Omental fat pad (tissue), 4 donors: ENCODE measurements around the gene ULBP3. TPM values are rescaled to one million over a fixed set of nuclear protein-coding genes. Genes with fewer than 3 reads are reported as not detected.

Experiments
- ATAC-seq: fragments of 150-250 bp; one replicate; pipeline ENCODE4 v1.9.1; 2016; ENCODE audit warnings: mild to moderate bottlenecking, moderate library complexity; ENCODE audit not compliant: low FRiP score
- DNase-seq: peaks from one replicate; pipeline ENCODE4 v3.0.0-alpha.2; 2019; ENCODE audit warnings: low spot score
- CTCF ChIP-seq, 3 donors: fragments of 450-650 bp; IDR thresholded peaks; one replicate each; pipeline ENCODE4 v1.5.1; 2016 to 2017; ENCODE audit warnings: antibody characterized with exemption in 3 of 3, mild to moderate bottlenecking in 3 of 3, moderate library complexity in 2 of 3
- total RNA-seq, 4 donors: library from RNA; depleted of rRNA; stranded (reverse); fragments of >200 nt; gene quantifications; one replicate each; pipeline ENCODE4 v1.1.0, GENCODE V29; 2016

ULBP3 gene
- total RNA-seq, 4 donors from 2014 or later, result 1.7 to 3.5 (median 2.2) TPM

GRCh38 chr6:150037526-150038201, 31.3 kb downstream of the ULBP3 start:
- TF ChIP-seq CTCF (IDR thresholded peaks at IDR 0.05), result no peak
- DNase-seq, result no peak
- ATAC-seq, result no peak

GRCh38 chr6:150036081-150036480, 32.8 kb downstream of the ULBP3 start:
- no peak for DNase-seq
- no peak for TF ChIP-seq CTCF (IDR thresholded peaks at IDR 0.05)
- no peak for ATAC-seq

GRCh38 chr6:150033207-150033771, 35.6 kb downstream of the ULBP3 start:
- peak; percentile 27 for ATAC-seq
- DNase-seq, result no peak
- no peak for TF ChIP-seq CTCF (IDR thresholded peaks at IDR 0.05)

GRCh38 chr6:150032598-150032997, 36.3 kb downstream of the ULBP3 start:
- TF ChIP-seq CTCF (IDR thresholded peaks at IDR 0.05), result no peak
- DNase-seq (no peak), ATAC-seq (no peak)

GRCh38 chr6:150030611-150031010, 38.3 kb downstream of the ULBP3 start:
- no peak for DNase-seq
- TF ChIP-seq CTCF (IDR thresholded peaks at IDR 0.05), result no peak
- no peak for ATAC-seq

GRCh38 chr6:150029749-150030148, 39.2 kb downstream of the ULBP3 start:
- ATAC-seq (no peak), DNase-seq (no peak)
- no peak for TF ChIP-seq CTCF (IDR thresholded peaks at IDR 0.05)

GRCh38 chr6:150029276-150029675, 39.6 kb downstream of the ULBP3 start:
- TF ChIP-seq CTCF (IDR thresholded peaks at IDR 0.05), result no peak
- DNase-seq (no peak), ATAC-seq (no peak)
